SIG-M5 treated with dmso at 0.1 percent for 504 hours (cell line): ENCODE results near the gene CGB3.
"Not testable (repeated sequence)": the region's sequence is repeated elsewhere in the genome, so short reads cannot be mapped to it uniquely, and the experiment has no call there.

ENCODE experiments used
- DNase-seq: peaks from one replicate; lab custom pipeline; 2025; ENCODE audit not compliant: unreplicated experiment; lab: John Stamatoyannopoulos, UW

The CGB3 gene

DNA sequence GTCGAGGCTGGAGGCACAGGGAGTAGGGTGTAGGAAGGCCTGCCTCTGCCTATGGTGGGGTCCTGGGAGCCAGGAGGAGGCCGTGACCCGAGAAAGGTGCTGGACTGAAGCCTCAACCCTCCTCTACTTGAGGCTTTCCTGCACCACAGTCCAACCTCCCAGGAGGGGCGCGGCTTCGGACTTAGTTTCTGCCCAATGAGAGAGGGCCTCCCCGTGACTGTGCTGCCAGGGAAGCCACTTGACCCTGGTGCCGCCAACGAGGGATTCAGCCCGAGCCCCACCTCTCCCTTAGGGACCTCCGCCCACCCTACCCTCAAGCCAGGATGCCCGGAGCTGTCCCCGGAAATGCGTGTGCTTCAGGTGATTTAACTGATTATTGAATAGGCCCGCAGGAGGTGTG lies at the start of gene CGB3:
TSS of gene CGB3 (minus strand) at position 101 of the 400 bp plus-strand sequence. CDS start 362 bp downstream, outside the sequence.
- DNase-seq = not testable (repeated sequence)

DNA sequence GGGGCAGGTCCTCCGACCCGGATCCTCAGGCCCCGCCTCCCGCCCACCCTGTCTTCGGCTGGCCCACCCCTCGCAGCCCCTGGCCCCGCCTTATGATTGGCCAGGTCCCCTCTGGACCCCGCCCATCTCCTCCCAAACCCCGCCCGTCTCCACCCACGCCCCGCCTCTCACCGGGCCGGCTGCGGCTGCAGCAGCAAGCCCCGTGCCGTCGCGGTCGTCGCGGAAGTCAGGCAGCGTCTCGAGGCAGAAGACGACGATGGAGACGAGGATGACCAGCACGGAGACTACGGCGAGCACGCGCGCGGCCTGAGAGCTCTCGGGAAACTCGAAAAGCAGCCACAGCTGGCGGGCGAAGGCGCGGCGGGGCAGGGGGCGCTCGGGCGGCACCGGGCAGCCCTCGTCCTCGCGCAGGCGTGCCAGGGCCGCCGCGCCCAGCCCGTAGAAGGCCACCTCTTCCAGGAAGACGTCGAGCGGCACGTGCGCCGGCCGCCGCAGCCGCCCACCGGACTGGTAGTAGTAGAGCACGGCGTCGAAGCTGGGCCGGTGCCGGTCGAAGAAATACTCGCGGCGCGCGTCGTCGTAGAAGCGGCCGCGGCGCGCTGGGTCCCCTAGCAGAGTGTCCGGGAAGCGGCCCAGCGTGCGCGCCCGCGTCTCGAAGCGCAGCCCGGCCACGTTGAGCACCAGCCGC lies 47.9 kb upstream of the CGB3 start:
- DNase-seq = no peak

DNA sequence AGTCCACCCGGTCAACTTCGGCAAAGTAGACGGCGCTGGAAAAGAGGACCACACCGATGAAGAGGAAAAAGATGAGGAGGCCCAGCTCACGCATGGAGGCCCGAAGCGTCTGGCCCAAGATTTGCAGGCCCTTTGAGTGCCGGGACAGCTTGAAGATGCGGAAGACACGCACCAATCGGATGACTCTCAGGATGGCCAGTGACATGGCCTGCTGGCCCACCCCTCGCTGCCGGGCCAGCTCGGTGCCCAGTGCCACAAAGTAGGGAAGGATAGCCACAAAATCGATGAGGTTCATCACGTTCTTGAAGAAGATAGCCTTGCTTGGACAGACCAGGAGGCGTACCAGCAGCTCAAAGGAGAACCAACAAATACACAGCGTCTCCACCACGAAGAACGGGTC lies 46.3 kb upstream of the CGB3 start:
- no peak for DNase-seq

DNA sequence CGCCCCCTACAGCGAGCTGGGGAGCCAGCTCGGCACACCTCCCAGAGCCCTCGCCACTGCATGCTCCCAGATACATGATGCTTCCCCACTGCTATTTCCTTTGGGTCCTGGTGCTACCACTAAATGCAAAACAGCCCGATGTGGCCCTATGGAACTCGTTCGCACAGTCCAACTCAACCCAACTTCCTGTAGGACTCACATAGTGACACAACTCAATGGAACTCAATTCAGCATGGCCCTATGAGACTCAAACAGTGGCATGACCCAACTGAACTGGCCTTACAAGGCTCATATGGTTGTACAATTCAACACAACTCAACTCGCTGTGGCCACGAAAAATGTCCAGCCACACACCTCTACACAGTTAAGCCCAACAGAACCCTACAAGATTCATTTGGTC lies 44.9 kb upstream of the CGB3 start:
- DNase-seq = no peak

DNA sequence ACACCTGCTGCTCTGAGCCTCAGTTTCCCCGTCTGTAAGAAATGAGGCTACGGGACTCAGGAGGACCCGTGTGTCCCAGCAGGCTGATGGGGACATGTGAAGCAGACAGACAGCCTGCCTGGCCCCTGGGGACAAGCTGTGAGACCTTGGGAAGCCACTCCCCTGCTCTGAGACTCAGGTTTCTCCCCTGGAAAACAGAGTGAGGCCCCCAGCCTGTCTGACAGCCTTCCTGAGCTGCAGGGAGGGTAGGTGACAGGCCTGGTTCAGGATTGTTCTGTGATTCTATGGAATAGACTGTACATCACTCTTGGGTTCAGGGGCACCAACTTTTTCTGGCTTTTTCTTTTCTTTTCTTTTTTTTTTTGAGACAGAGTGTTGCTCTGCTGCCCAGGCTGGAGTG lies 43.4 kb upstream of the CGB3 start:
- no peak for DNase-seq

DNA sequence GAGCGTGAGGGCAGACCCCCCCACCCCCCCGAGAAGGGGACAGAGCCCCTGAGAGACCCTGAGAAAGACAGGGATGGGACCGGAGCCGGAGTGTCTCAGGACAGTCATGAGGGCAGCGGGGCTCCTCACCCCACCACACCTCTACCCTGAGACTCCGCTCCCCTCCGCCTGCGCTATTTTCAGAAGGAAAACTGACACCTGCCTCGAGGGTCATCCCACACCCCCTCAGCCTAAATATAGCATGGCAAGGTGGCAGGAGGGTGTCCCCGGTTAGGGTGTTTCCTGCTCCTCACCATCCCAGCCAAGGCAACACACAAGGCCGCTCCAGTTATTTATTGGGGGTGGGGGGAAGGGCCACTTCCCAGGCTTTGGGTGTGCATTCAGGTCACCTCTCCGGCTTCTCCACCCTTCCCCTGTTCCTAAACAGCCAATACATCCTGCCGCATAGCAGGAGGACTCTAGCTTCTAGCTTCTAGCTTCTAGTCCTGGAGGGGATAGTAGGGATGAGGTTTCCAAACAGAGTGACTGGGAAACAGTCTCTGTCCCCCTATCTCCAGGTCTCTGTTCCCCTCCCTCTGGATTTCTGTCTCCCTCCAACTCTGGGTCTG lies 41.9 kb upstream of the CGB3 start:
- no peak for DNase-seq

DNA sequence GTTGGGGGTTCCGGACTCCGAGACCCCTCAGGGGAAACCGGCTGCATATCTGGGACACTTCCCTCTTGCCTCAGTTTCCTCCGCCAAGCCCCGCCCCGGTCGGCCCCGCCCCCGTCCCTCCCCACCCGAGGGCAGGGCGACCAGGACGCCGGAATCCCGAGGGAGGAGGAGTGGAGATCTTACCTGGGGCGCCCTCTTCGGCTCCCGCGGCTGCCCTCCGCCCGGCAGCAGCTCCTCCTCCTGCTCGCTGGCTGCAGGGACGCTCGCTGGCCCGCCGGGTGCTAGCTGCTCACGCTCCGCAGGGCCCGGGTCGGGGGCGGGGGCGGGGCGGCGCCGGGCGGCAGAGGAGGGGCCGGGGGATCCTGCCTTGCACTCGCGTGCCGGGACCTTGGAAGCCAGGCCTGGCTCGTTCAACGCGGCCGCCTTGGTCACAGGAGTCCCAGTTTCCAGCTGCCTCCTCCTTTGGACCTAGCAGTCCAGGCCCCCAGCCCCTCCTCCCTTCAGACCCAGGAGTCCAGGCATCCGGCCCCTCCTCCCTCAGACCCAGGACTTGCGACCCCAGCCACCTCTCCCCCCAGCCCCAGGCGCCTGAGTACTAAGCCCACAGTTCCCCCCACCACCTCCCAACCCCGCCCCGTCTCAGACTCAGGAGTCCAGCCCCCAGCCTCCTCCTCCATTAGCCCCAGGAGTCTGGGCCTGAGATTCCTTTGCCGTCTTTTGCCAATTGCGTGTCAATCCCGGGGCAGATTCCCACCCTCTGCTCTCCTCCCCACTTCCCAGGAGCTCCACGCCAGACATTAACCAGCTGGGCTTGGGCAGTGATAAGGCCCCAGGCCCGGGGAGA lies 40.9 kb upstream of the CGB3 start, which contains the start of gene NTF4:
TSS of gene NTF4 (minus strand) at position 51 of the 844 bp plus-strand sequence. CDS start 2,821 bp downstream, outside the sequence.
- no peak for DNase-seq

DNA sequence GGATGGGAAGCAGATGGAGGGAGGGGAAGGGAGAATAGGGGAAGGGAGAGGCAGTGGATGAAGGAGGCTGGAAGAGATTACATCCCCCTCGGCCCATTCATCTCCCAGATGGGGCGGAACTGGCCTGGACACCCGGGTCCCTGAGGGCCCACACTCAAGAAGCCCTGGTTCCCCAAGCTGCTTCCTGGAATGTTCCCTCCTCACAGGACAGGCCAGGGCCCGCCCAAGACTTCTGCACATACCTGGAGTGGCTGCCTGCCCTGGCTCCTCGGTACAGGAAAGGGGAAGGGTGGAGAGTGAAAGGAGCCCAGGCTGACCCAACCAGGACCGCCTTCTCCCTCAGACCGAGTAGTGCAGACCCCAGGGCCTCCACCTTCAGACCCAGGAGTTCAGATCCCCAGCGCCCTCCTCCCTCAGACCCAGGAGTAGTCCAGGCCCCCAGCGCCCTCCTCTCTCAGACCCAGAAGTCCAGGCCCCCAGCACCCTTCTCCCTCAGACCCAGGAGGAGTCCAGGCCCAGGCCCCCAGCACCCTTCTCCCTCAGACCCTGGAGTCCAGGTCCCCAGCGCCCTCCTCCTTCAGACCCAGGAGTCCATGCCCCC lies 40.0 kb upstream of the CGB3 start:
- DNase-seq = no peak

DNA sequence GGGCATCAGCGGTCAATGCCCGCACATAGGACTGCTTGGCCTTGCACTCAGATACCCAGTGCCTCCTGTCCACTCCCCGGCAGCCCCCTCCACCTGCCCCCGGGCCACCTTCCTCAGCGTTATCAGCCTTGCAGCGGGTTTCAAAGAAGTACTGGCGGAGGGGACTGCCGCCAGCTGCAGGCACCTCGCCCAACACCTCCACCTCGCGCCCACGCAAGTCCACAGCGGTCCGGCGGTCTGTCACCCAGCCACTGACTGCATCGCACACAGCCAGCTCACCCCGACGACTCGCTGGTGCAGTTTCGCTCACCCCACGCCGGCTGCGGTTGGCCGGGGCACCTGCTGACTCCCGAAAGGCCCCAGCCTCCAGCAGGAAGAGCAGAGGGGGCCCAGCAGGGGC lies 37.3 kb upstream of the CGB3 start:
- DNase-seq = no peak

DNA sequence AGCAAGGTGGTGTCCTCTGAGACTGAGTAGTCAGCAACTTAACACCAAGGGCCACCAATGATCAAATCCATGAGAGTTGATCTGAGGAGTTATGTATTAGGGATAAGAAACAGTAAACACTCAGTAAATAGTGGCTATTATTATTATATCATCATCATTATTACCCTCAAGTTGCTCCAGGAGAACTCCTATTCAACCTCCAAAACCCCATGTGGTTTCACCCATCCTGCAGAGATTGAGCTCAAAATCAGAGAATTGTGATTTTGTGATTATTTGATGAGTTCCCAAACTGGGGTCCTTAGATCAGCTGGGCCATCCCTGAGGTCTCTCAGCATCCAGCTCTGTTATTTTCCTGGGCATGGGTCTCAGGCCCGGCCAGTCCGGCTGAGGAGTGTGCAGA lies 36.9 kb upstream of the CGB3 start:
- no peak for DNase-seq

DNA sequence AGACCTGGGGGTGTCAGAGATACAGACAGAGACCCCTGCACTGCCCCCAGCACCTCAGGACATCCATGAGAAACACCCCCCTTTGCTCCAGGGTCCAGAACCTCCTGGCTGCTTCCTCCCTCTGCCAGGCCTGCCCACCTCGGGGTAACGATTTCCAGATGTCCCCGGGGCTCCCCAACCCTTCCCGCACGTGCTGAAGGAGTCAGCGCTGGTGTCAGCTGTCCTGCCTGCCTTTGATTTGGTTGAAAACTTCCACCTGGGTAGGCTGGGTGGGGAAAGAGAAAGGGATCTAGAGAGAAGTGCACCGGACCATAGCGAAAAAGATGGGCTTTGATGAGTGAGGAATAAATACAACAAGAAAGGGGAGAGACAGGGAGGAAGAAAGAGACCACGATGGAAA lies 34.9 kb upstream of the CGB3 start:
- no peak for DNase-seq

DNA sequence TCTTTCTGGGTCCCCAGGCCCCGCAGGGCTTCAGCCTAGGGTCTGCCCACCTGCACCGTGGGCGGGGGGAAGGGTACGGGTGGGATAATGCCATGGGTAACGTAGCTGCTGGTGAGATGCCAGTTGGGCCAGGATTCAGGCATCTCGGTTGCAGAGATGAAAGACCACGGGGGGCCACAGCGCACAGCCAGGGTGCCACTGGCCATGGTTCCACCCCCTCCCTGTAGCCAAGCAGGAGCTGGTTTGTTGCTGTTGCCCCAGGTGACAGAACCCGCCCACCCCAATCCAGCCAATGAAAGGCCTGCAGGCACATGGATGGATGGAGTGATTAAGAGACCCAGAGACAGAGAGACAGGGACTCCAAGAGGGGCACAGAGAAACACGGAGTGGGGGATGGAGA lies 34.4 kb upstream of the CGB3 start:
- DNase-seq = no peak

DNA sequence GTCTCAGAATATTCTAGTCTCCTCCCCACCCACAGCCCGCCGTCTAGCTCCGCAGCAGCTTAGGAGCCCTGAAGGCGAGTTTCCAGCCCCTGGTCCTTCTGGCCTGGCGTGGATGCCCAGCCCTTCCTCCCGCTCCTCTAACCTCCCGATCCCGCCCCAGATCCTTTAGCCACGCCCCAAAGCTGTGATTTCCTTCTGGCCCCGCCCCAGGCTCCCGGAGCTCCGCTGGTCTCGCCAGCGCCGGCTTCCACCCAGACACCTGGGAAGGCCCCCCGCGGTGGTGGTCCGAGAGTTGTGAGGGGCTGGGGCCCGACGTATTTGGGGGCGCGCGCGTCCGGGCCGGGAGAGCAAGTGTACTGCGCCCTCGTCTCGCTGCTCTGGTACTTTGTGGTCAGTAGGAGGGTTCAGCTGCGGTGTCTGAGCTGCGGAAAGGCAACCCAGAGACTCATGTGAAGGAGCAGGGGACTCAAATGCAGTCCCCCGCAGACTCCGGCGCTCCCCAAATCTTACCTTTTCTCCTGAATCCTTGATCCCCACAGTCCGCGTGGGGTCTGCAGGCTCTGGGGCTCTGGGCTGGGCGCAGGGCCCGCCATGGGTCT lies 33.6 kb upstream of the CGB3 start, which contains the start of gene CGB7:
TSS of gene CGB7 (minus strand) at position 114 of the 599 bp plus-strand sequence. CDS start 2,374 bp downstream, outside the sequence.
- DNase-seq = no peak

DNA sequence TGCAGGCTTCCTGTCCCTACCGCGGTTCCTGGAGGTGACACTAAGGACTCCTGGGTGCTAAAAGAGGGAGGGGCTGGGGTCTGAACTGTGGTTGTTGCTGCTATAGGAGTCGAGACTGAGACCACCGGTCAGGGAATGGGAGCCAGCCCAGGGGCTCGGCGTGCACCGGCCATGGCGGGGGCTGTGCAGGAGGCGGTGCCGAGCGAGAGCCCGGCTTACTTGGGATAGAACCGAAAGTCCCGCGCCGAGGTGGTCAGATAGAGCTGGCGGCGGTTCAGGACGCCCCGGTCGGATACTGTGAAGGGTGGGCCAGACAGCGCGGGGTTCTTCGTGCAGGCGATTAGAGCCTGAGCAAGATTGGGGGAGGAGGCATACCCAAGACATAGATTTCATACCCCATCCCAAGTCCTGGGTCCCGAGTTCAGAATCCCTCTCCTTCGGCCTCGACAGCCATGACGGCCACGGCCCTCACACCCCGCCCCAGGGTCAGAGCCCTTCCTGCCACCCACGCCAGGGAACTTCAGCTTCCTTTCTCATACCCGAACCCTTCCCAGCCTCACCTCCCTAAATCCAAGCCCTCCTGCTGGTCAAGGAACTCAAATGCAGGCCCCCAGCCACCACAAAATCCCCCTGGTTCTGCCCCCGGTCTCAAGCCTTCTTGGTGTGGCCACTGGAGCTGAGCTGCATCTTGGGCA lies 32.9 kb upstream of the CGB3 start:
- DNase-seq = not testable (repeated sequence)

DNA sequence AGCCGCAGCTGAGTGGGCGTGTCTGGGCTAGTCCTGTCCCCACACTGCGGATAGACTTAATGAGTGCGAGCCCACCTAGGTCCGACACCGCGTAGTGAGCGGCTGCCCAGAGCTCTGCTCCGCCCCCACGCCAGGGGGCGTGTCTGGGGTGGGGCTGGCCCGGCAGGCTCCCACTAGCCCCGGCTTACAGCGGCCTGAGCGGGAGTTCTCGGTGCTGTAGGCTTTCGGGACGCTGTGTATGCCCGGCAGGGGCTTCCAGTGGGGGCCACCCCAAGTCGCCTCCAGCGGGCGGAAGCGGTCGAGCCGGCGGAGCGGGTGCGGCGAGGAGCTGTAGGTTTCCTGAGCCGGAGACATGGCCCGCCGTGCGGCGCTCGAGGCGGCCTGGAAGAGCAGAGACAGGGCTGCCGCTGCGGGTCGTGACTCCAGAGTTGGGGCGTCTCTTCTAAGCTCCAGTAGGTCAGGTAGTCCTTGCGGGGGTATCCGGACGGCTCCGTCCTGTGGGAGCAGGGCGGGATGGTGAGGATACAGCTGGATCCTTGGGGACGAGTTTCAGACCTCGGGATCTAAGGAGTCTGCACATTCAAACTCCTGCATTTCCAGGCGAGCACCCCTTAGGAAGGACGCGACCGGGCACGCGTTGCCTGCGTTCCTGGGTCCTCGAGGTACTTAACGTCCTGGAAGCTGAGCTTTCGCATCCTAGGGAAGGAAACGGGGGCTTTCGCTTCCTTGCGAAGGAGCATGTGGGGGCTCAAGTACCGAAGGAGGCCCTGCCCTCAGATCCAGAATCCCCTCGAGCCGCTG lies 32.2 kb upstream of the CGB3 start:
- DNase-seq = no peak

DNA sequence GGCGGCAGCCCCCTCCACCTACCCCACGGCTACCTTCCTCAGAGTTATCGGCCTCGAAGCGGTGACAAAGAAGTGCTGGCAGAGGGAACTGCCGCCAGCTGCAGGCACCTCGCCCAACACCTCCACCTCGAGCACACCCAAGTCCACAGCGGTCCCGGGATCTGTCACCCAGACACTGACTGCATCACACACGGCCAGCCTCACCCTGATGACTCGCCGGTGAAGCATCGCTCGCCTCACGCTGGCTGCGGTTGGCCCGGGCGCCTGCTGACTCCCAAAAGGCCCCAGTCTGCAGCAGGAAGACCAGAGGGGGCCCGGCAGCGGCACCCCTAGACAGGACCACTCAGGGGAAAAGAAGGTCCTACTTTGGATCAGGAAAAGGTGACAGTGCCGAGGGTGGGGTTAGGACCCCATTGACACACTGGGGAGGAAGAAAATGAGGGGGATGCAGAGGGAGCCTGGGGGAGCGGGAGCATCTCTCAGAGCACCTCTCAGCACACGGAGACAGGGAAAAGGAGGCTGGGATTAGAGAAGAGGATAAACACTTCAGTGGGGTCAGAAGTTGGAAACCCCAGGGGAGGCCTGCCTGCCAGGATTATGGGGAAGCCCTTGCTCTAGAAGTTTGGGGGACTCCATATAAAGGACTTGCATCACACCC lies 26.4 kb upstream of the CGB3 start:
- not testable (repeated sequence) for DNase-seq

DNA sequence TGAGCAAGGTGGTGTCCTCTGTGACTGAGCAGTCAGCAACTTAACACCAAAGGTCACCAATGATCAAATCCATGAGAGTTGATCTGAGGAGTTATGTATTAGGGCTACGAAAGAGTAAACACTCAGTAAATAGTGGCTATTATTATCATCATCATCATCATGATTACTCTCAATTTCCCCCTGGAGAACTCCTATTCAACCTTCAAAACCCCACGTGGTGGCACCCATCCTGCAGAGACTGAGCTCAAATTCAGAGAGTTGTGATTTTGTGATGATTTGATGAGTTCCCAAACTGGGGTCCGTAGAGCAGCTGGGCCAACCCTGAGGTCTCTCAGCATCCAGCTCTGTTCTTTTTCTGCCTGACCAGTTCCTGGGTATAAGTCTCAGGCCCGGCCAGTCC lies 25.7 kb upstream of the CGB3 start:
- not testable (repeated sequence) for DNase-seq

DNA sequence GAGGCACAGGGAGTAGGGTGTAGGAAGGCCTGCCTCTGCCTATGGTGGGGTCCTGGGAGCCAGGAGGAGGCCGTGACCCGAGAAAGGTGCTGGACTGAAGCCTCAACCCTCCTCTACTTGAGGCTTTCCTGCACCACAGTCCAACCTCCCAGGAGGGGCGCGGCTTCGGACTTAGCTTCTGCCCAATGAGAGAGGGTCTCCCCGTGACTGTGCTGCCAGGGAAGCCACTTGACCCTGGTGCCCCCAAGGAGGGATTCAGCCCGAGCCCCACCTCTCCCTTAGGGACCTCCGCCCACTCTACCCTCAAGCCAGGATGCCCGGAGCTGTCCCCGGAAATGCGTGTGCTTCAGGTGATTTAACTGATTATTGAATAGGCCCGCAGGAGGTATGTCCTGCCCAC lies 24.9 kb upstream of the CGB3 start, which contains the start of gene CGB8:
TSS of gene CGB8 (minus strand) at position 101 of the 400 bp plus-strand sequence. CDS start 372 bp downstream, outside the sequence.
- not testable (repeated sequence) for DNase-seq

DNA sequence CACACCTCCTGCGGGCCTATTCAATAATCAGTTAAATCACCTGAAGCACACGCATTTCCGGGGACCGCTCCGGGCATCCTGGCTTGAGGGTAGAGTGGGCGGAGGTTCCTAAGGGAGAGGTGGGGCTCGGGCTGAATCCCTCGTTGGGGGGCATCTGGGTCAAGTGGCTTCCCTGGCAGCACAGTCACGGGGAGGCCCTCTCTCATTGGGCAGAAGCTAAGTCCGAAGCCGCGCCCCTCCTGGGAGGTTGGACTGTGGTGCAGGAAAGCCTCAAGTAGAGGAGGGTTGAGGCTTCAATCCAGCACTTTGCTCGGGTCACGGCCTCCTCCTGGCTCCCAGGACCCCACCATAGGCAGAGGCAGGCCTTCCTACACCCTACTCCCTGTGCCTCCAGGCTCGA lies 19.4 kb upstream of the CGB3 start, which contains the start of gene CGB5:
TSS of gene CGB5 (plus strand) at position 301 of the 400 bp plus-strand sequence. CDS start 362 bp downstream, outside the sequence.
- not testable (repeated sequence) for DNase-seq
